LNCAP (cell line): ENCODE measurements around the gene FOXJ2.

ENCODE experiments used
- CTCF ChIP-seq: fragments of 450-650 bp; IDR thresholded peaks from 2 replicates; pipeline ENCODE4 v1.5.1; 2017; ENCODE audit warnings: mild to moderate bottlenecking

The FOXJ2 gene

GRCh38 chr12:8075935-8076334 lies 43.4 kb downstream of the FOXJ2 start:
- TF ChIP-seq CTCF = no peak

- TF ChIP-seq CTCF = no peak
Measured at GRCh38 chr12:8076366-8076765, 43.9 kb downstream of the FOXJ2 start.

- no peak for TF ChIP-seq CTCF
Measured at GRCh38 chr12:8077207-8077606, 44.7 kb downstream of the FOXJ2 start.

- peak; percentile 46 for TF ChIP-seq CTCF
Measured at GRCh38 chr12:8078398-8078797, 45.9 kb downstream of the FOXJ2 start.

GRCh38 chr12:8078916-8079315 lies 46.4 kb downstream of the FOXJ2 start:
- TF ChIP-seq CTCF = no peak

GRCh38 chr12:8080120-8080519 lies 47.6 kb downstream of the FOXJ2 start:
- no peak for TF ChIP-seq CTCF

GRCh38 chr12:8081251-8081920 lies 48.9 kb downstream of the FOXJ2 start:
- no peak for TF ChIP-seq CTCF

- no peak for TF ChIP-seq CTCF
Measured at GRCh38 chr12:8082808-8083100, 50.2 kb downstream of the FOXJ2 start.
